ENCODE measurements around the gene MFSD6L.

The MFSD6L gene

GRCh38 chr17:8843344-8843743 lies 44.2 kb upstream of the MFSD6L start:
- TF ChIP-seq, protein P1, sequence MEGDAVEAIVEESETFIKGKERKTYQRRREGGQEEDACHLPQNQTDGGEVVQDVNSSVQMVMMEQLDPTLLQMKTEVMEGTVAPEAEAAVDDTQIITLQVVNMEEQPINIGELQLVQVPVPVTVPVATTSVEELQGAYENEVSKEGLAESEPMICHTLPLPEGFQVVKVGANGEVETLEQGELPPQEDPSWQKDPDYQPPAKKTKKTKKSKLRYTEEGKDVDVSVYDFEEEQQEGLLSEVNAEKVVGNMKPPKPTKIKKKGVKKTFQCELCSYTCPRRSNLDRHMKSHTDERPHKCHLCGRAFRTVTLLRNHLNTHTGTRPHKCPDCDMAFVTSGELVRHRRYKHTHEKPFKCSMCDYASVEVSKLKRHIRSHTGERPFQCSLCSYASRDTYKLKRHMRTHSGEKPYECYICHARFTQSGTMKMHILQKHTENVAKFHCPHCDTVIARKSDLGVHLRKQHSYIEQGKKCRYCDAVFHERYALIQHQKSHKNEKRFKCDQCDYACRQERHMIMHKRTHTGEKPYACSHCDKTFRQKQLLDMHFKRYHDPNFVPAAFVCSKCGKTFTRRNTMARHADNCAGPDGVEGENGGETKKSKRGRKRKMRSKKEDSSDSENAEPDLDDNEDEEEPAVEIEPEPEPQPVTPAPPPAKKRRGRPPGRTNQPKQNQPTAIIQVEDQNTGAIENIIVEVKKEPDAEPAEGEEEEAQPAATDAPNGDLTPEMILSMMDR (IDR thresholded peaks at IDR 0.05) = no peak
- H3K79me2 ChIP-seq = no peaks in the 10 kb centered on the region
- no peaks in the 10 kb centered on the region for H3K4me1 ChIP-seq
- no peak overlapping the region for H2AFZ ChIP-seq
- H3K4me3 ChIP-seq (ENCODE audit: low read depth, low read length) = no peak overlapping the region
- no peak overlapping the region for H3K4me2 ChIP-seq (ENCODE audit: low read length)
- no peaks in the 10 kb centered on the region for H3K36me3 ChIP-seq (ENCODE audit: control insufficient read depth, insufficient read depth, low read length)
- H3K9ac ChIP-seq = no peak overlapping the region
- no peak overlapping the region for H3K27ac ChIP-seq
- no peaks in the 10 kb centered on the region for H3K27me3 ChIP-seq (ENCODE audit: control insufficient read depth, insufficient read depth, low read length)
- H3K9me3 ChIP-seq (ENCODE audit: control insufficient read depth, low read length) = no peaks in the 10 kb centered on the region

GRCh38 chr17:8841844-8842243 lies 42.7 kb upstream of the MFSD6L start:
- H3K27me3 ChIP-seq (ENCODE audit: control insufficient read depth, insufficient read depth, low read length) = no peaks in the 10 kb centered on the region
- no peaks in the 10 kb centered on the region for H3K36me3 ChIP-seq (ENCODE audit: control insufficient read depth, insufficient read depth, low read length)
- no peaks in the 10 kb centered on the region for H3K4me1 ChIP-seq
- H3K4me2 ChIP-seq (ENCODE audit: low read length) = no peak overlapping the region
- no peak overlapping the region for H3K4me3 ChIP-seq (ENCODE audit: low read depth, low read length)
- H2AFZ ChIP-seq = no peak overlapping the region
- H3K9ac ChIP-seq = no peak overlapping the region
- no peaks in the 10 kb centered on the region for H3K79me2 ChIP-seq
- TF ChIP-seq, protein P1 (IDR thresholded peaks at IDR 0.05) = no peak
- H3K9me3 ChIP-seq (ENCODE audit: control insufficient read depth, low read length) = no peaks in the 10 kb centered on the region
- no peak overlapping the region for H3K27ac ChIP-seq

DNA sequence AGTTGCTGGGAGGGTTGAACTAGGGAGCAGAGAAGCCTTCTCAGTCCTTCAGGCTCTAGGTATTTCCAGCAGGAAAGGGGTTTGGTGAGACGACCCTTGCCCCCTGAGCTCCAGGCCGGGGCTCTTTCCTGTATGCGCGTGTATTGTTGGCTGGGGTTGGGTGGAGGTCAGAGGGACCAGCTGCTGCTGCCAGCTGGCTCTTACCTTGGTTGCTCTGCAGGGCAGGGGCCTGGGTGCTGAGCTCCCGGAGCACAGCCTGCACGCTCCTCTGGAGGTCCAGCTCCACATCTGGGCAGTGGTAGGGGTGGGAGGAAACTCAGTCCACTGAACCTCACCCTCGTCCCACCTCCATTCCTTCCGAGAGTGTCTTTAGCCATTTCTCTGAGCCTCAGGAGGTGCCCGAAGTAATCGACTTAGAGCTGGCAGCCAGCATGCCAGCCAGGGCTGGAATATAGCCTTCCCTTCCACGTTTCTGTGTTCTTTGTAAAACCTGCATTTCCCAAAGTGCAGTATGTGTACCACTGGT lies 40.3 kb upstream of the MFSD6L start:
- Histone ChIP-seq H3K79me2 (no peaks in the 10 kb centered on the region), H3K9me3 (ENCODE audit: control insufficient read depth, low read length) (no peaks in the 10 kb centered on the region), H3K27ac (no peak overlapping the region), H2AFZ (no peak overlapping the region), H3K27me3 (ENCODE audit: control insufficient read depth, insufficient read depth, low read length) (no peaks in the 10 kb centered on the region), H3K4me3 (ENCODE audit: low read depth, low read length) (no peak overlapping the region), H3K36me3 (ENCODE audit: control insufficient read depth, insufficient read depth, low read length) (no peaks in the 10 kb centered on the region), H3K9ac (no peak overlapping the region), H3K4me1 (no peaks in the 10 kb centered on the region), H3K4me2 (ENCODE audit: low read length) (no peak overlapping the region)
- TF ChIP-seq, protein P1 (IDR thresholded peaks at IDR 0.05) = no peak

- Histone ChIP-seq H3K27me3 (ENCODE audit: control insufficient read depth, insufficient read depth, low read length) (no peaks in the 10 kb centered on the region), H3K4me3 (ENCODE audit: low read depth, low read length) (no peak overlapping the region), H3K9ac (no peak overlapping the region), H3K79me2 (no peaks in the 10 kb centered on the region), H2AFZ (no peak overlapping the region), H3K27ac (no peak overlapping the region), H3K36me3 (ENCODE audit: control insufficient read depth, insufficient read depth, low read length) (no peaks in the 10 kb centered on the region), H3K4me1 (no peaks in the 10 kb centered on the region), H3K9me3 (ENCODE audit: control insufficient read depth, low read length) (no peaks in the 10 kb centered on the region), H3K4me2 (ENCODE audit: low read length) (no peak overlapping the region)
- TF ChIP-seq, protein P1 (IDR thresholded peaks at IDR 0.05) = no peak
Measured at GRCh38 chr17:8838551-8839095, 39.5 kb upstream of the MFSD6L start.

DNA sequence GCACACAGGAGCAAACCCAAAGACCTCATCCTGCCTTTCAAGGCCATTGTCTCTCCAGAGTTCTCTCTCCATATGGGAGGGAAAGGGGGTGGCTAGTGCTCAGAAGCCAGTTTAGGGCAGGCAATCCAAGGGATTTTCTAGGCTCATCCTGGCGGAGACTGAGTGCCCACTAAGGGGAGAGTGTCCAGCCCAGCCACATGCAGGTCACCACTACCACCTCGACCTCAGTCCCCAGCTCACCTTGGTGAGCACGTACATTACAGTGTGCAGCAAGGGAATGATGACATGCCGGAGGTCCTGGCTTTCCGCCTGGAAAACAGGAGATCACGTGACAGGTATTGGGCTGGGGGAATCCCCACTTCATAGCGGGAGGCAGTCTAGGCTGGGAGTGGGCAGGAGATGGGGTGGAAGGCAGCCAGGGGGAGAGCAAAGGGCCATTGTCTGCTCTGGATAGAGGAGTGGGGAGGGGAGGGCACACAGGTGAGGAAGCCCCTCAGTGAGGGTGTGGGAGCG lies 38.5 kb upstream of the MFSD6L start:
- H3K27ac ChIP-seq = no peak overlapping the region
- no peak overlapping the region for H3K4me3 ChIP-seq (ENCODE audit: low read depth, low read length)
- H3K27me3 ChIP-seq (ENCODE audit: control insufficient read depth, insufficient read depth, low read length) = no peaks in the 10 kb centered on the region
- no peaks in the 10 kb centered on the region for H3K79me2 ChIP-seq
- no peaks in the 10 kb centered on the region for H3K4me1 ChIP-seq
- H3K9me3 ChIP-seq (ENCODE audit: control insufficient read depth, low read length) = no peaks in the 10 kb centered on the region
- no peak overlapping the region for H3K4me2 ChIP-seq (ENCODE audit: low read length)
- H2AFZ ChIP-seq = no peak overlapping the region
- TF ChIP-seq, protein P1 (IDR thresholded peaks at IDR 0.05) = no peak
- no peaks in the 10 kb centered on the region for H3K36me3 ChIP-seq (ENCODE audit: control insufficient read depth, insufficient read depth, low read length)
- H3K9ac ChIP-seq = no peak overlapping the region
